ENCODE data around the gene CENPM. TPM values are rescaled to one million over a fixed set of nuclear protein-coding genes. Genes with fewer than 3 reads are reported as not detected.

CENPM gene
- total and polyA plus RNA-seq, 10 of the 15 experiments (the other 5 are each of a cell fraction or from before 2014, with no cell fraction given) = 36.7 to 212 (median 74.7) TPM

DNA sequence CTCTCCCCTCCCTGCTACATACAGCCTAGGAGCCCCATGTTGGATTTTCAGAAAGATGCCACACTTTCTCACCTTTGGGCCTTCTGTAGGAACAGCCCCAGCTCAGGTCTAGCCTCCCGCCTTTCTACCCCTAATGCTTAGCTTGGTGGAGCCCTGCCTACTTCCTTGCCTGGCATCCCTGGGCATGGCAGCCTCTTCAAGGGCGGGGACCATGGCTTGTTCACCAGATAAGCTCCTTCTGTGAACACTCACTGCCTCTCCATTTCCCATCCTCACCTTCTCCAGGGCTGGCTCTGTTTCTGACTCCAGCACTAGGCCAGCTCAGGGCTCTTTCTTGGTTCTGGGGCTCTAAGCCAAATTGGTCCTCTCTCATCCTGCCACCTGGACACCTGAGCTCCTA is 23.6 kb upstream of the CENPM start:
- SMC1A ChIA-PET (ENCODE audit: uncharacterized antibody, unreplicated experiment) = interaction anchor here (1.0 kb wide), 1 partner anchor 592 kb away, joined by 3 read pairs; no protein-coding TSS in a partner anchor

More for the DNA sequence above, 23.6 kb upstream of the CENPM start:
- BruUV-seq (replicated peaks) = no TSS peak
- in situ Hi-C loops (cut with MboI) = no loop called here
- DNase-seq (ENCODE audit: low read depth, low spot score) (no peak), FAIRE-seq (no peak), ATAC-seq (no peak)
- H4K20me1 ChIP-seq (ENCODE audit: control insufficient read depth, insufficient read depth) = no peaks in the 10 kb centered on the region
- no peak overlapping the region for H2AFZ ChIP-seq (ENCODE audit: control insufficient read depth, low read depth, low read length)
- intact Hi-C loops (cut with micrococcal nuclease; ENCODE audit: unreplicated experiment) = no loop called here
- no peak overlapping the region for H3K9ac ChIP-seq (ENCODE audit: control insufficient read depth, insufficient read depth, low read length)
- no peaks in the 10 kb centered on the region for H3K9me3 ChIP-seq (replicated peaks; ENCODE audit: control insufficient read depth, insufficient read depth, low read length)
- H3K79me2 ChIP-seq (ENCODE audit: control insufficient read depth, insufficient read depth, low read length) = no peaks in the 10 kb centered on the region
- ChIA-PET CTCF (interaction anchor here (0.9 to 1.7 kb wide), 3 partner anchors 9 to 273 kb away, joined by 3 to 5 read pairs (median 4); no protein-coding TSS in a partner anchor), POLR2A (interaction anchor here (0.8 kb wide), 1 partner anchor 466 kb away, joined by 3 read pairs; no protein-coding TSS in a partner anchor), RAD21 (ENCODE audit: unreplicated experiment) (no interaction called here)
- H3K27me3 ChIP-seq (replicated peaks in 1 of 2; ENCODE audit: control insufficient read depth in 2 of 2, insufficient read depth in 2 of 2, low read length in 1 of 2) = peaks cover 0 to 5% of the 10 kb centered on the region in 2 experiments; a peak in 2 of 4 replicates
- H3K27ac ChIP-seq (ENCODE audit: control insufficient read depth, insufficient read depth) = no peak overlapping the region
- no peaks in the 10 kb centered on the region for H3K36me3 ChIP-seq (ENCODE audit: control insufficient read depth in 2 of 2, insufficient read depth in 2 of 2, low read length in 1 of 2)
- WGBS (ENCODE audit: insufficient coverage, insufficient replicate concordance, low lambda C conversion rate, missing lambda C conversion rate) = 64% methylated on average over 2 of the region's 2 CpGs
- no peaks in the 10 kb centered on the region; the same call in 1 of the 2 replicates for H3K4me1 ChIP-seq (ENCODE audit: control insufficient read depth, insufficient read depth, low read length)
- no peak for TF ChIP-seq NKRF (conservative IDR thresholded peaks at IDR 0.05)
- no peak for TF ChIP-seq ZBTB11 (CRISPR knock-in tag; IDR thresholded peaks at IDR 0.05)
- TF ChIP-seq ZNF622 (IDR thresholded peaks at IDR 0.05) = no peak
- no peak for TF ChIP-seq SRF (IDR thresholded peaks at IDR 0.05; ENCODE audit: low read depth in 2 of 2, low read length in 2 of 2)
- TF ChIP-seq RAD21 (IDR thresholded peaks at IDR 0.05; ENCODE audit: insufficient read depth, low read depth, low read length) = no peak
- no peak for TF ChIP-seq HDAC2 (IDR thresholded peaks at IDR 0.05)
- no peak for TF ChIP-seq MEF2B (IDR thresholded peaks at IDR 0.05; ENCODE audit: partially characterized antibody, poor library complexity, severe bottlenecking)
- no peak overlapping the region for H3K4me2 ChIP-seq (ENCODE audit: control insufficient read depth, insufficient read depth)
- H3K4me3 ChIP-seq = no peak overlapping the region

All from GM12878 (cell line).